ENCODE measurements around the gene PFKM. TPM values are rescaled to one million over a fixed set of nuclear protein-coding genes. Genes with fewer than 3 reads are reported as not detected.

PFKM gene
- polyA plus RNA-seq, 3 donors from 2014 or later: 2.0 to 2.7 (median 2.7) TPM

GRCh38 chr12:48191096-48191495 lies 71.9 kb downstream of the PFKM start:
- peaks cover 7 to 18% (median 8%) of the 10 kb centered on the region in 3 donors for H3K27me3 Mint-ChIP-seq (ENCODE audit: low read depth in 3 of 3)
- H3K9me3 Mint-ChIP-seq: no peaks in the 10 kb centered on the region
- H3K4me3 Mint-ChIP-seq: no peak overlapping the region
- H3K4me1 Mint-ChIP-seq: no peaks in the 10 kb centered on the region
- peaks cover 0 to 4% (median 0%) of the 10 kb centered on the region in 3 donors for H3K36me3 Mint-ChIP-seq
- no peak overlapping the region for H3K27ac Mint-ChIP-seq
- no peak for DNase-seq

GRCh38 chr12:48192861-48193260 lies 73.7 kb downstream of the PFKM start:
- Mint-ChIP-seq H3K27ac (no peak overlapping the region), H3K4me3 (no peak overlapping the region), H3K4me1 (peaks cover 4 to 8% of the 10 kb centered on the region in 2 donors), H3K27me3 (ENCODE audit: low read depth in 3 of 3) (peaks cover 3 to 14% (median 6%) of the 10 kb centered on the region in 3 donors), H3K36me3 (peaks cover 0 to 4% (median 0%) of the 10 kb centered on the region in 3 donors), H3K9me3 (no peaks in the 10 kb centered on the region)
- no peak for DNase-seq

GRCh38 chr12:48193623-48194022 lies 74.5 kb downstream of the PFKM start:
- Mint-ChIP-seq H3K27ac (no peak overlapping the region), H3K4me3 (no peak overlapping the region), H3K9me3 (no peaks in the 10 kb centered on the region), H3K36me3 (peaks cover 0 to 4% (median 0%) of the 10 kb centered on the region in 3 donors), H3K27me3 (ENCODE audit: low read depth in 3 of 3) (peaks cover 8 to 20% (median 11%) of the 10 kb centered on the region in 3 donors), H3K4me1 (peaks cover 10 to 16% of the 10 kb centered on the region in 2 donors)
- no peak for DNase-seq

- no peak overlapping the region for H3K4me3 Mint-ChIP-seq
- no peak overlapping the region for H3K27ac Mint-ChIP-seq
- H3K9me3 Mint-ChIP-seq: no peaks in the 10 kb centered on the region
- peaks cover 21 to 28% of the 10 kb centered on the region in 2 donors for H3K4me1 Mint-ChIP-seq
- peaks cover 8 to 20% (median 18%) of the 10 kb centered on the region in 3 donors for H3K27me3 Mint-ChIP-seq (ENCODE audit: low read depth in 3 of 3)
- DNase-seq: no peak
- H3K36me3 Mint-ChIP-seq: peaks cover 0 to 4% (median 0%) of the 10 kb centered on the region in 3 donors
Measured at GRCh38 chr12:48194799-48195201, 75.6 kb downstream of the PFKM start.

Other genes starting within 250 kb of the PFKM start
- gene VDR, start 214.4 kb upstream of the PFKM start, polyA plus RNA-seq: under 1 TPM in 1 of 3 donors, not detected in 2; 0.04 TPM
- gene TMEM106C, start 155.8 kb upstream of the PFKM start, polyA plus RNA-seq: 10 to 100 TPM; 56.9 to 73.5 (median 62.6) TPM
- gene COL2A1, start 114.9 kb upstream of the PFKM start, polyA plus RNA-seq: not detected
- 10 to 100 TPM in 1 of 3 donors, 1 to 10 TPM in 2; 4.0 to 14.6 (median 8.5) TPM for gene SENP1, start 13.3 kb upstream of the PFKM start, polyA plus RNA-seq
- 100 to 1,000 TPM in 1 of 3 donors, 10 to 100 TPM in 2; 68.0 to 140 (median 84.2) TPM for gene ASB8, start 38.2 kb downstream of the PFKM start, polyA plus RNA-seq
- under 1 TPM in 2 of 3 donors, not detected in 1; 0.23 to 0.44 TPM for gene CCDC184, start 64.3 kb downstream of the PFKM start, polyA plus RNA-seq
- gene OR10AD1, start 83.9 kb downstream of the PFKM start, polyA plus RNA-seq: not detected
- gene ZNF641, start 231.6 kb downstream of the PFKM start, polyA plus RNA-seq: 10 to 100 TPM in 2 of 3 donors, 1 to 10 TPM in 1; 9.4 to 26.3 (median 14.5) TPM

Measured in immature natural killer cell (primary cell).